DLD1 (cell line): Measurements from ENCODE around the gene PHF23.

Experiments
- in situ Hi-C: cut with HindIII; loops from 2 replicates; pipeline ENCODE4 v1.10.0; 2017; ENCODE audit warnings: low sequenced_read_pairs

The PHF23 gene

GRCh38 chr17:7207120-7208001, 31.9 kb downstream of the PHF23 start:
- in situ Hi-C loops: no loop called here

- in situ Hi-C loops: no loop called here
Observed at GRCh38 chr17:7205561-7205960, 33.7 kb downstream of the PHF23 start.

DNA sequence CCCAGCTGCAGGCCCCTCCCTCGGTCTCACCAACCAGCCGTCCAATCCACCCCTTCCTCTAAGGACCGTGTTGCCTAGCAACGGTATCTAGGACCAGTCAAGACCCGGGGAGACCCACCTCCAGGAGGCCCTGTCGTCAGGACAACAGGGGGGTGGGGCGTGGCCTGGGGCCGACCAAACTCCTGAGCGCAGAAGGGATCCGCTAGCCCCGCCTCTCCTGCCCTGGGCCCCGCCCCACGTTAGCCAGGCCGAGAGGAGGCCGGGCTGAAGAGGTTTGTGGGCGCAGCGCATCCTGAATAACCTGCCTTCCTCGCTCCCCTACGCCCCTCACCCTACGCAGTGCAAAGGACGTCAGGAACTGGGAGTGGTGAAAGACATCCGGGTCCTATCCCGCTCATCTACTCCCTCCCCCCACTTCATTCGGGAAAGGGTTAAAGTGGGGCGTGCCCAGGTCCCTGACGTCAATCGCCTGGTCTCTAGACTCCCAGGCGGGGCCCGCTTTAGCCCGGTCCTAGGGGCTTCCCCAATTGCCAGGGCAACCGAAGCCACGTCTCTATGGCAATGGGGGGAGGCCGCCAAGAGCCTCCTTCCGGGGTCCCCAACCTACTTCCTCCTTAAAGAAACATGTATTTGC, 34.3 kb downstream of the PHF23 start:
- in situ Hi-C loops: no loop called here

GRCh38 chr17:7204336-7204735, 34.9 kb downstream of the PHF23 start:
- in situ Hi-C loops: no loop called here

- in situ Hi-C loops: no loop called here
Observed at GRCh38 chr17:7203391-7203790, 35.9 kb downstream of the PHF23 start.

GRCh38 chr17:7196651-7197401, 42.4 kb downstream of the PHF23 start:
- in situ Hi-C loops: no loop called here

DNA sequence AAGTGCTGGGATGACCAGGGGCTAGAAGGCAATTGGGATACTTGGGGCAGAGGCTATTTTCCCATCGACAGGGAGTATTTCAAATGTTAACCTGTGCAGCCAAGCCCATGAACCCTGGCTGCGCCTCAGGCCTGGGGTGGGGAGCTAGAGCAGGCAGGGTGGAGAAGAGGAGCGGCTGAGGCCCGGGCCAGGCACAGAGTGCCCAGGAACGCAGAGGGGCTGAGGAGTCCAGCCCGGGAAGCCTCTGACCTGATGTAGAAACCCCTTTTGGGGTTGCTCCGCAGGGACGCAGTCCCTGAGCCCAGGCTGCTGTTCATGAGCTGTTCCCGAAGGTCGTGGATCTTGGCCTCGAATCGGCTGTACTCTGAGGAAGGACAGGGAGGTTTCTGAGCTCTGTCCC, 43.3 kb downstream of the PHF23 start:
- in situ Hi-C loops: no loop called here

DNA sequence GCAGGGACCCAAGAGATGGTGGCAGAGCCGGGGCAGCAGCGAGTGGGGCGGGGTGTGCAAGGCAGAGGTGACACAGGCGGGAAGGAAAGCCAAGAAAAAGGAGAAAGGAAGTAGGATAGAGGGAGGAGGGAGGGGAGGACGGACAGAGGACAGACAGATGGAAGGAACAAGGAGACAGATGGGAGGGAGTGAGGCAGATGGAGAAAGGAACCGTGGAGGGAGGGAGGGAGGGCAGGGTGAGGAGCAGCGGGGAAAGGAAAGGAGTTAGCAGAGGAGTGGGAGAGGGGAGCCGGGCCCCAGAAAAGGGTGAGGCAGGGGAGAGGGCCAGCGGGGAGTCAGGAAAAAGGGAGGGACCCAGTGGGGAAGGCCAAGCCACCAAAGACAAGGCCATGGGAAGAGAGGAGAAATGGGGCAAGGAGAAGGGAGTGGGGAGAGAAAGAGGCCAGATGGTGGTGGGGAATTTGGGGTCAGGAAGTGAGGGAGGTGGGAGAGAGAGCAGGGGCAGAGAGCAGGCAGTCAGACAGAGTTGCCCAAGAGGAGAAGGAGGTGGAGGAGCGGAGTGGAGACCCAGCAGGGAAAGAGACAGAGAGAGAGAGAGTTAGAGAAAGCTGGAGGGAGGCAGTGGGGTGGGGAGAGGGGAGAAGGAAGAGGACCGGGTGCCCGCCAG, 46.9 kb downstream of the PHF23 start:
- in situ Hi-C loops: no loop called here

DNA sequence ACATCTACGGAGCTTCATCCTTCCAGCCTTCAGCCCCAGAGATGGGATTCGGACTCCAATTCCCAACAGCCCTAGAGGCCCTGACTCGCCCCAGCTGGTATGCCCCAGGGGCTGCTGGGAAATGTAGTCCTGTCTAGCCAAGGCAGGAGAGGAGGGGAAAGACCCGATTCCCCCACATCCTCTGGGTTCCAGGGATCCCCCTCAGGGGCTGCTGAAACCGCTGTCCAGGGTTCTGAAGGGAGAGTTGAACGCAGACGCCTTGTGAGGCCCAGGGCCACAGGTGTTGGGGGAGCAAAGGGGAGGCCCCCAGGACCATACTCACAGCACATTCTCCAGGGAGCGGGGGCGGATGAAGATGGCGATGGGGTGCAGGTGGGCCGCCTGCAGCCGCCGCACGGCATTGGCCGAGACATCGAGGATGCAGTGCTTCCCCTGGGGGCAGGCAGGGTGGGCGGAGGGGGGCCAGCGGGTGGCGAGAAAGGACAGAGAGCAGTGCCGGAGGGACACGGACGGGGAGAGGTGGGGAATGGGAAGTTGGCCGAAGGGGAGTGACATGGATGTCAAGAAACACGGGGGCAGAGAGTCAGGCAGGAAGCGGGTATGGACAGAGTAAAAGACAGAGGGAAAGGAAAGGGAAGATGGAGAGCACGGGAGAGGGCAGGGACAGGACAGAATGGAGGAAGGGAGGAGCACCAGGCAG, 47.5 kb downstream of the PHF23 start:
- in situ Hi-C loops: no loop called here

- in situ Hi-C loops: no loop called here
Observed at GRCh38 chr17:7191069-7191468, 48.2 kb downstream of the PHF23 start.

GRCh38 chr17:7190276-7190917, 48.9 kb downstream of the PHF23 start:
- in situ Hi-C loops: no loop called here

DNA sequence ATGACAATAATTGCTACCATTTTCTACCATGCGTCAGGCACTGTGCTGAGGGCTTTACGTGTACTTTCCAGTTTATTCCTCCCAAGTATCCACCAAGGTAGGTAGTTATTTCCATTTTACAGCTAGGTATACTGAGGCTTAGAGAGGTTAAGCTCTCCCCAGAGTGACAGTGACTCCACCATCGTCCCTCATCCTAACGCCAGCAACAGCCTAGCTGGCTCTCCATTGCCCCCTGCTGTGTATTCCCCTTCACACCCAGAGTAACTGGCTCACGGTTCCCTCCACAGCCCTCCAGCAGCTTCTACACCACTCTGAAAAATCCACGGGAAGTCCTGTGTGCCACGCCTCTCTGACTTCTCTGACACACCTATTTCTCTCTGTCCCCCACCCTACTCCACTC, 53.0 kb downstream of the PHF23 start:
- in situ Hi-C loops: no loop called here
